Activated CD4-positive, alpha-beta T cell treated with anti-CD3 and anti-CD28 coated beads, Interleukin-2, amount 50 U/mL, for 48 hours (primary cell): ENCODE results near the gene SCGB1D2.

ENCODE experiments used
- DNase-seq, 2 experiments: peaks; one replicate each; pipeline ENCODE4 v3.0.0-alpha.2; 2020

The SCGB1D2 gene

GRCh38 chr11:62264004-62264403 lies 22.0 kb downstream of the SCGB1D2 start:
- DNase-seq = no peak

GRCh38 chr11:62266558-62266957 lies 24.5 kb downstream of the SCGB1D2 start:
- peak; percentile 19 to 33 for DNase-seq

- DNase-seq = no peak
Observed at GRCh38 chr11:62267050-62267449, 25.0 kb downstream of the SCGB1D2 start.

GRCh38 chr11:62267576-62267975 lies 25.5 kb downstream of the SCGB1D2 start:
- no peak for DNase-seq

- DNase-seq = no peak
Observed at GRCh38 chr11:62269654-62270278, 27.7 kb downstream of the SCGB1D2 start, which contains the start of gene SCGB2A2. Gene SCGB2A2 (plus strand): TSS chr11:62270158. CDS start chr11:62270217, 59 bp downstream.

GRCh38 chr11:62273284-62273683 lies 31.2 kb downstream of the SCGB1D2 start:
- no peak for DNase-seq

GRCh38 chr11:62273789-62274275 lies 31.8 kb downstream of the SCGB1D2 start:
- no peak for DNase-seq

GRCh38 chr11:62280452-62280851 lies 38.4 kb downstream of the SCGB1D2 start:
- no peak for DNase-seq
